Upper lobe of right lung (tissue), 1 donor: ENCODE results near the gene ABCC1. TPM values are rescaled to one million over a fixed set of nuclear protein-coding genes. Genes with fewer than 3 reads are reported as not detected.

Experiments
- ATAC-seq: fragments of 200-7000 bp; cut with Tn5 transposase; one replicate; pipeline ENCODE4 v1.9.1; 2020; ENCODE audit warnings: mild to moderate bottlenecking, moderate library complexity
- DNase-seq: peaks from one replicate; pipeline ENCODE4 v3.0.0-alpha.2; 2020
- H3K27ac ChIP-seq: fragments of 200-600 bp; one replicate; pipeline ENCODE4 v1.8.0; 2022
- H3K27me3 ChIP-seq: fragments of 200-600 bp; one replicate; pipeline ENCODE4 v1.8.0; 2022; ENCODE audit warnings: mild to moderate bottlenecking
- H3K36me3 ChIP-seq: fragments of 200-600 bp; one replicate; pipeline ENCODE4 v1.8.0; 2022
- H3K4me1 ChIP-seq: fragments of 200-600 bp; one replicate; pipeline ENCODE4 v1.8.0; 2022
- H3K4me3 ChIP-seq: fragments of 200-600 bp; one replicate; pipeline ENCODE4 v1.8.0; 2022; ENCODE audit warnings: mild to moderate bottlenecking
- H3K9me3 ChIP-seq: fragments of 200-600 bp; one replicate; pipeline ENCODE4 v1.8.0; 2022
- intact Hi-C: fragments of 100-400 bp; cut with DNase I; formaldehyde crosslinking; loops from one replicate; pipeline ENCODE4 v1.11.0; 2022
- total RNA-seq: library from RNA; stranded (reverse); fragmentation: NEBNext Ultra II Directional; extraction: Animal tissue kit (Norgen Biotek cat#: 25700); gene quantifications from one replicate; pipeline ENCODE4 v1.2.1, GENCODE V29; 2021
- TF ChIP-seq, protein P1 (sequence below): fragments of 200-600 bp; IDR thresholded peaks from one replicate; pipeline ENCODE4 v1.8.0; 2022; ENCODE audit warnings: antibody characterized with exemption
- donor health status: DM: no; HTN: yes; CAD: no; lungs with severe emphysema.

ABCC1 gene
- total RNA-seq, 1 donor from 2014 or later, result 50.6 TPM

DNA sequence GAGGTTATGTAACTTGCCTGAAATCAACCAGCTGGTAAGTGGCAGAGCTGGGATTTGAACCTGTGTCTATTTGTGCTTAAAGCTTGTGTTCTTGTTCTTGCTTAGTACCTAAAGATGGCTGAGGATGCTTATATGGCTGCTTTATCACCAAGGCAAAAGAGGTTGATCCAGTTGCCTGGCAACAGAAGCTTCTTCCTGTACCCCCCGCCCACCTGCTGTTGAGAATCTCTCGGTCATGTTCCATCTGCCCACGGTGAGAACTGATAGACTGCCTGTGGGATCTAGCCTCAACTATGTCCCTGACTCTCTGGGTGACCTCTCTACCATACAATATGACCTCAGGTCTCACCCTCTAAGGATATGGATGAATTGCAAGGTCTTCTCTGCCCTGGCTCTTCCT lies 213.2 kb downstream of the ABCC1 start:
- DNase-seq (no peak), ATAC-seq (no peak)
- H3K36me3 ChIP-seq, result peaks cover 21% of the 10 kb centered on the region
- no peaks in the 10 kb centered on the region for H3K27me3 ChIP-seq
- H3K4me1 ChIP-seq, result no peaks in the 10 kb centered on the region
- H3K27ac ChIP-seq, result no peak overlapping the region
- TF ChIP-seq, protein P1, sequence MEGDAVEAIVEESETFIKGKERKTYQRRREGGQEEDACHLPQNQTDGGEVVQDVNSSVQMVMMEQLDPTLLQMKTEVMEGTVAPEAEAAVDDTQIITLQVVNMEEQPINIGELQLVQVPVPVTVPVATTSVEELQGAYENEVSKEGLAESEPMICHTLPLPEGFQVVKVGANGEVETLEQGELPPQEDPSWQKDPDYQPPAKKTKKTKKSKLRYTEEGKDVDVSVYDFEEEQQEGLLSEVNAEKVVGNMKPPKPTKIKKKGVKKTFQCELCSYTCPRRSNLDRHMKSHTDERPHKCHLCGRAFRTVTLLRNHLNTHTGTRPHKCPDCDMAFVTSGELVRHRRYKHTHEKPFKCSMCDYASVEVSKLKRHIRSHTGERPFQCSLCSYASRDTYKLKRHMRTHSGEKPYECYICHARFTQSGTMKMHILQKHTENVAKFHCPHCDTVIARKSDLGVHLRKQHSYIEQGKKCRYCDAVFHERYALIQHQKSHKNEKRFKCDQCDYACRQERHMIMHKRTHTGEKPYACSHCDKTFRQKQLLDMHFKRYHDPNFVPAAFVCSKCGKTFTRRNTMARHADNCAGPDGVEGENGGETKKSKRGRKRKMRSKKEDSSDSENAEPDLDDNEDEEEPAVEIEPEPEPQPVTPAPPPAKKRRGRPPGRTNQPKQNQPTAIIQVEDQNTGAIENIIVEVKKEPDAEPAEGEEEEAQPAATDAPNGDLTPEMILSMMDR, result no peak
- H3K9me3 ChIP-seq, result no peaks in the 10 kb centered on the region
- no peak overlapping the region for H3K4me3 ChIP-seq
- intact Hi-C loops, result no loop called here

DNA sequence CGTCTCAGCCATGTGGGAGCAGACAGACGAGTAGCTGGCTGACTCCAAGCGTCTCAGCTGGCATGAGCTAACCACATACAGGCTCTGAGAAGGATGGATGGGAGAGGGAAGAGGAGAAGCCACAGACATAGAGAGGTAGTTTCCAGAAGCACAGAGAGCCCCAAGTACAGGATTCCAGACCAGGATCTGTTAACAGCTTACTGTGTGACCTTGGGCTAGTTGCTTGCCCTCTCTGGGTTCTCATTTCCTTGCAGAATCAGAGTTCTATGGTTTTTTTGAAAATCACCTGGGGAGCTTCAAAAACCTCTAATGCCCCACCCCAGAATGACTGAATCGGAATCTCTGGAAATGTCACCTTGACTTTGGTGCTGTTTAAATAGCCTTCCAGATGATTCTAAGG lies 213.7 kb downstream of the ABCC1 start:
- Histone ChIP-seq H3K36me3 (peaks cover 25% of the 10 kb centered on the region), H3K9me3 (no peaks in the 10 kb centered on the region), H3K27ac (no peak overlapping the region), H3K27me3 (no peaks in the 10 kb centered on the region), H3K4me3 (no peak overlapping the region), H3K4me1 (no peaks in the 10 kb centered on the region)
- DNase-seq, result no peak
- no peak for ATAC-seq
- TF ChIP-seq, protein P1, result no peak
- intact Hi-C loops, result no loop called here

DNA sequence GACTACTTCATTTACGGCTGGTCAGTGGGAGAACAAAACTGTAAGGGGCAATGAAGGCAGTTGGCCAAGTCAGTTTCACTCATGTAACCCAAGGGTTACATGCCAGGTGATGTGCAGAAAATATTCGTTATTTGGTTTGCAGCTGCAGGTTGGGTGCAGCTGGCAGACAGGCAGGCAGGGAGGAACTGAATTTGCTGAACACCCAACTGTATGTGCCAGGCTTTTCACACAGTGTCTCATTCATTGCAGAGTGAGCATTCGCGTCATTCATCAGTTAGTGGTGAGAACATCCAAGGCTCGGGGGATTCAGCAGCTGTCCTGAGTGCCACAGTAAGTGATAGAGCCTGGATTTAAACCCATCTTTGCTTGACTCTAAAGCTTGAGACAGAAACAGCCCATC lies 214.2 kb downstream of the ABCC1 start:
- no peak for DNase-seq
- H3K36me3 ChIP-seq, result peaks cover 30% of the 10 kb centered on the region
- TF ChIP-seq, protein P1, result no peak
- no peak overlapping the region for H3K4me3 ChIP-seq
- no peak overlapping the region for H3K27ac ChIP-seq
- H3K4me1 ChIP-seq, result no peaks in the 10 kb centered on the region
- H3K9me3 ChIP-seq, result no peaks in the 10 kb centered on the region
- H3K27me3 ChIP-seq, result no peaks in the 10 kb centered on the region
- intact Hi-C loops, result no loop called here
- no peak for ATAC-seq

DNA sequence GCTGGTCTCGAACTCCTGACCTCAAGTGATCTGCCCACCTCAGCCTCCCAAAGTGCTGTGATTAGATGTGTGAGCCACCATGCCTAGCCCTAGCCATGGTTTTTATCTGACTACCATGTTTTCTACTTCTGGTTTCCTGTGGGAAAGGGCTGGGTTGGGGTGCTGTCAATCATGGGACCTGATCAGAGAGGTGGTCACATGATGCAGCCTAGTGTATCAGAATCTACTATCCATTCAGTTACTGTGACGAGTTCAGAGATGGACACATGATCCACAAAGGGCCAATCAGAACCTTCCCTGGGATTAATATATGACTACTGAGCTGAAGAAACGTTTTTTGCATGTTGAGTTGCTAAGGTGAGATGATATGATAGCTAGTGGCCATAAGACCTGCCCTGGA lies 214.8 kb downstream of the ABCC1 start:
- peak; percentile 6 for DNase-seq
- Histone ChIP-seq H3K4me1 (no peaks in the 10 kb centered on the region), H3K4me3 (no peak overlapping the region), H3K27ac (no peak overlapping the region), H3K27me3 (no peaks in the 10 kb centered on the region), H3K9me3 (no peaks in the 10 kb centered on the region), H3K36me3 (peaks cover 36% of the 10 kb centered on the region)
- intact Hi-C loops, result no loop called here
- no peak for ATAC-seq
- TF ChIP-seq, protein P1, result no peak

DNA sequence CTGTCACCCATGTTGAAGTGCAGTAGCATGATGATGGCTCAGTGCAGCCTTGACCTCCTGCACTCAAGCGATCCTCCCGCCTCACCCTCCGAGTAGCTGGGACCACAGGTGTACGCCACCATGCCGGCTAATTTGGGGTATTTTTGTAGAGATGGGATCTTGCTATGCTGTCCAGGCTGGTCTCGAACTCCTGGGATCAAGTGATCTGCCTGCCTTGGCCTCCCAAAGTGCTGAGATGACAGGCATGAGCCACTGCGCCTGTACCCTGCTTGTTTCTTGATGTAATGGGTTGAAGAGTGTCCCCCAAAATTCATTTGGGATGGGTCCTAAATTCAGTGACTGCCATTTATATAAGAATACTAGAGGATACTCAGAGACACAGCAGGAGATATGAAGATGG lies 216.7 kb downstream of the ABCC1 start:
- Histone ChIP-seq H3K4me3 (no peak overlapping the region), H3K9me3 (no peaks in the 10 kb centered on the region), H3K27me3 (no peaks in the 10 kb centered on the region), H3K4me1 (no peaks in the 10 kb centered on the region), H3K36me3 (peaks cover 41% of the 10 kb centered on the region), H3K27ac (no peak overlapping the region)
- intact Hi-C loops, result no loop called here
- no peak for ATAC-seq
- DNase-seq, result no peak
- TF ChIP-seq, protein P1, result no peak

DNA sequence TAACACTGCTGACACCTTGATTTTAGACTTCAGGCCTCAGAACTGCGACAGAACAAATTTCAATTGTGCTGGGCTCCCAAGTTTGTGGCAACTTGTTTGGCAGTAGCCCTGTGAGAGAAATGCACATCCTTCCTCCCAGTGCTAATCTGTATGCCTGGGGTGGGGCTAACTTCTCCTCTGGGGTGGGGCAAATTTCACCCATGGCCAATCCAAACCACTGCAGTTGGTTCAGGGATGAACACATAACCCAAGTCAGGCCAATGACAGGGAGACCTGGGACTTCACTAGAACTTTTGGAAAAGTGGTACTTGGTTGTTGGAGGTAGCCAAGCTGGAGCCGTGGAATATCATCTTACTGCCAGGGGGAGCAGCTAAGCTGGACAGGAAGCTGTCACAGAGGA lies 217.5 kb downstream of the ABCC1 start:
- H3K36me3 ChIP-seq, result peaks cover 46% of the 10 kb centered on the region
- DNase-seq, result peak; percentile 2
- H3K4me1 ChIP-seq, result no peaks in the 10 kb centered on the region
- H3K4me3 ChIP-seq, result no peak overlapping the region
- no peaks in the 10 kb centered on the region for H3K9me3 ChIP-seq
- H3K27me3 ChIP-seq, result no peaks in the 10 kb centered on the region
- TF ChIP-seq, protein P1, result no peak
- H3K27ac ChIP-seq, result no peak overlapping the region
- no peak for ATAC-seq
- intact Hi-C loops, result no loop called here
